Measurements from ENCODE around the gene KCMF1.

KCMF1 gene

DNA sequence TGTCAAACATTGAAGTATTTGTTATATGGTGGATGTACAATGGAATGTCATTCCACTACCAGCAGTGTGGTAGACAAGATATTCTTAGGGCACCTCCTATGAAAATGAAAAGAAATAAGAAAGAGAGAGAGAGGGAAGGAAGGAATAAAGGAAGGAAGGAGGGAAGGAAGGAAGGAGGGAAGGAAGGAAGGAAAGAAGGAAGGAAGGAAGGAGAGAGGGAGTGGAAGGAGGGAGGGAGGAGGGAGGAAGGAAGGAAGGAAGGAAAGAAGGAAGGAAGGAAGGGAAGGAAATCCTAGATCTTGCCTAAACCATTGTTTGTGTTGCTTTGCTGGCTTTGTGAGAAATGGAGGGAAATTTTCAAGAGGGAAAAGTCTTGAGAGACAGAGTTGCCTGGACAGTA is 112.1 kb downstream of the KCMF1 start:
- Histone ChIP-seq H3K27ac (replicated peaks; ENCODE audit: low read length) (no peak overlapping the region), H3K9me3 (replicated peaks in 1 of 2; ENCODE audit: control insufficient read depth in 2 of 2, insufficient read depth in 1 of 2, low read depth in 1 of 2, low read length in 2 of 2) (peaks cover 0 to 2% of the 10 kb centered on the region in 2 donors), H3K36me3 (replicated peaks in 1 of 2; ENCODE audit: control insufficient read depth in 2 of 2, insufficient read depth in 2 of 2, low read length in 2 of 2) (no peaks in the 10 kb centered on the region), H2AFZ (ENCODE audit: low read length) (no peak overlapping the region), H3K14ac (ENCODE audit: low read length) (no peak overlapping the region), H2BK15ac (ENCODE audit: low read length) (no peak overlapping the region), H4K8ac (ENCODE audit: low read depth, low read length) (no peak overlapping the region), H3K4me1 (ENCODE audit: control insufficient read depth in 2 of 2, insufficient read depth in 1 of 2, low read depth in 1 of 2, low read length in 2 of 2) (peaks cover 0 to 3% of the 10 kb centered on the region in 2 donors), H3K18ac (ENCODE audit: low read length) (no peak overlapping the region), H3K79me1 (ENCODE audit: low read depth, low read length) (no peaks in the 10 kb centered on the region), H3K4ac (ENCODE audit: low read length) (no peak overlapping the region), H2BK5ac (ENCODE audit: low read length) (no peak overlapping the region), H3K4me2 (ENCODE audit: insufficient read depth, low read length, poor library complexity, severe bottlenecking) (no peak overlapping the region), H3K9ac (ENCODE audit: low read depth, low read length, poor library complexity) (no peak overlapping the region), H2AK5ac (ENCODE audit: low read depth, low read length) (no peak overlapping the region), H2BK12ac (ENCODE audit: low read length) (no peak overlapping the region), H3K23ac (ENCODE audit: low read depth, low read length, poor library complexity) (no peak overlapping the region), H3K27me3 (ENCODE audit: control insufficient read depth in 3 of 3, insufficient read depth in 3 of 3, low read depth in 1 of 3, low read length in 3 of 3) (peaks cover 0 to 4% (median 0%) of the 10 kb centered on the region in 3 experiments), H3K4me3 (ENCODE audit: low read length in 2 of 2) (no peak overlapping the region), H4K91ac (ENCODE audit: low read depth, low read length, poor library complexity) (no peak overlapping the region), H2BK120ac (ENCODE audit: low read depth, low read length) (no peak overlapping the region)
- no peak for DNase-seq (ENCODE audit: low spot score)

DNA sequence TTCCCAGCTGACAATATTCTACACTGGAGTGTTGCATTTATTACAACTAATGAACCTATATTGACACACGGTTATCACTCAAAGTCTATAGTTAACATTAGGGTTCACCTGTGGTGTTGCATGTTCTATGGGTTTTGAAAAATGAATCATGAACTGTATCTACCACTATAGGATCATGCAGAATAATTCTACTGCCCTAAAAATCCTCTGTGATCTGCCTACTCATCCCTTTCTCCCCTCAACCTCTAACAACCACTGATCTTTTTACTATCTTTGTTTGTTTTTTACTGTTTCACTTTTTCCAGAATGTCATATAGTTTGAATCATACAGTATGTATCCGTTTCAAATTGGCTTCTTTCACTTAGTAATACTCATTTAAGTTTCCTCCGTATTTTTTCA is 114.6 kb downstream of the KCMF1 start:
- H2BK15ac ChIP-seq (ENCODE audit: low read length): no peak overlapping the region
- no peak overlapping the region for H3K18ac ChIP-seq (ENCODE audit: low read length)
- no peak overlapping the region for H3K27ac ChIP-seq (replicated peaks; ENCODE audit: low read length)
- no peak overlapping the region for H4K8ac ChIP-seq (ENCODE audit: low read depth, low read length)
- H3K4me1 ChIP-seq (ENCODE audit: control insufficient read depth in 2 of 2, insufficient read depth in 1 of 2, low read depth in 1 of 2, low read length in 2 of 2): peaks cover 0 to 3% of the 10 kb centered on the region in 2 donors
- H3K4ac ChIP-seq (ENCODE audit: low read length): no peak overlapping the region
- H2BK12ac ChIP-seq (ENCODE audit: low read length): no peak overlapping the region
- no peak overlapping the region for H2AFZ ChIP-seq (ENCODE audit: low read length)
- no peak overlapping the region for H2BK120ac ChIP-seq (ENCODE audit: low read depth, low read length)
- peaks cover 0 to 2% of the 10 kb centered on the region in 2 donors for H3K9me3 ChIP-seq (replicated peaks in 1 of 2; ENCODE audit: control insufficient read depth in 2 of 2, insufficient read depth in 1 of 2, low read depth in 1 of 2, low read length in 2 of 2)
- no peak overlapping the region for H2AK5ac ChIP-seq (ENCODE audit: low read depth, low read length)
- no peak overlapping the region for H3K23ac ChIP-seq (ENCODE audit: low read depth, low read length, poor library complexity)
- H3K27me3 ChIP-seq (ENCODE audit: control insufficient read depth in 3 of 3, insufficient read depth in 3 of 3, low read depth in 1 of 3, low read length in 3 of 3): peaks cover 0 to 10% (median 0%) of the 10 kb centered on the region in 3 experiments
- H3K79me1 ChIP-seq (ENCODE audit: low read depth, low read length): no peaks in the 10 kb centered on the region
- H2BK5ac ChIP-seq (ENCODE audit: low read length): no peak overlapping the region
- no CpG with 5 or more reads among the region's 3 CpGs for WGBS, 2 donors (ENCODE audit: extremely low coverage in 2 of 2, insufficient read length in 2 of 2, insufficient replicate concordance in 1 of 2)
- no peak for DNase-seq (ENCODE audit: low spot score)
- no peak overlapping the region for H3K4me3 ChIP-seq (ENCODE audit: low read length in 2 of 2)
- H3K36me3 ChIP-seq (replicated peaks in 1 of 2; ENCODE audit: control insufficient read depth in 2 of 2, insufficient read depth in 2 of 2, low read length in 2 of 2): no peaks in the 10 kb centered on the region
- H4K91ac ChIP-seq (ENCODE audit: low read depth, low read length, poor library complexity): no peak overlapping the region
- no peak overlapping the region for H3K9ac ChIP-seq (ENCODE audit: low read depth, low read length, poor library complexity)
- no peak overlapping the region for H3K4me2 ChIP-seq (ENCODE audit: insufficient read depth, low read length, poor library complexity, severe bottlenecking)
- H3K14ac ChIP-seq (ENCODE audit: low read length): no peak overlapping the region

DNA sequence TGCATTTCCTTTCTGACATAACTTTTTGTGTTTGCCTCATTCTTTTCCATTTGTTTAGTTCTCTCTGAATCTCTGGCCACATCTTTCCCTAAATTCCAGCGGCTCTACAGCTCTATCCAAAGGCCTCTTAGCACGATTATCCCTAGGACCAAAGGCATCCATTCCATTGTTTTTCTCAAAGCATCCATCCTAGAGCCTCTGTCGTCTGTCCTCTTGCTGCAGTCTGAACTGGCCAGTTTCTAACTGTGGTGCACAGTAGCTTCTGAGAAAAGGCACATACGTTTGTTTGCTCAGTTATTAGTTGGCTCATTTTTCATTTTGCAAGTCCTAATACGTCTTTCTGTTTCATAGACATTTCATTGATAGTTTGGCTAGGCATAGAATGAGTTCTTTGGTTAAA is 116.6 kb downstream of the KCMF1 start:
- DNase-seq (ENCODE audit: low spot score): no peak
- no peak overlapping the region for H2BK15ac ChIP-seq (ENCODE audit: low read length)
- H2BK5ac ChIP-seq (ENCODE audit: low read length): no peak overlapping the region
- H3K18ac ChIP-seq (ENCODE audit: low read length): no peak overlapping the region
- peaks cover 0 to 10% (median 0%) of the 10 kb centered on the region in 3 experiments for H3K27me3 ChIP-seq (ENCODE audit: control insufficient read depth in 3 of 3, insufficient read depth in 3 of 3, low read depth in 1 of 3, low read length in 3 of 3)
- H3K79me1 ChIP-seq (ENCODE audit: low read depth, low read length): no peaks in the 10 kb centered on the region
- H3K23ac ChIP-seq (ENCODE audit: low read depth, low read length, poor library complexity): no peak overlapping the region
- H4K91ac ChIP-seq (ENCODE audit: low read depth, low read length, poor library complexity): no peak overlapping the region
- H2BK120ac ChIP-seq (ENCODE audit: low read depth, low read length): no peak overlapping the region
- H3K4me2 ChIP-seq (ENCODE audit: insufficient read depth, low read length, poor library complexity, severe bottlenecking): no peak overlapping the region
- no peak overlapping the region for H3K4me3 ChIP-seq (ENCODE audit: low read length in 2 of 2)
- no peak overlapping the region for H2AFZ ChIP-seq (ENCODE audit: low read length)
- no peak overlapping the region for H2AK5ac ChIP-seq (ENCODE audit: low read depth, low read length)
- H2BK12ac ChIP-seq (ENCODE audit: low read length): no peak overlapping the region
- H3K9me3 ChIP-seq (replicated peaks in 1 of 2; ENCODE audit: control insufficient read depth in 2 of 2, insufficient read depth in 1 of 2, low read depth in 1 of 2, low read length in 2 of 2): peaks cover 0 to 4% of the 10 kb centered on the region in 2 donors
- H3K14ac ChIP-seq (ENCODE audit: low read length): no peak overlapping the region
- no CpG with 5 or more reads among the region's 5 CpGs for WGBS, 2 donors (ENCODE audit: extremely low coverage in 2 of 2, insufficient read length in 2 of 2, insufficient replicate concordance in 1 of 2)
- H3K9ac ChIP-seq (ENCODE audit: low read depth, low read length, poor library complexity): no peak overlapping the region
- H3K36me3 ChIP-seq (replicated peaks in 1 of 2; ENCODE audit: control insufficient read depth in 2 of 2, insufficient read depth in 2 of 2, low read length in 2 of 2): no peaks in the 10 kb centered on the region
- no peak overlapping the region for H3K27ac ChIP-seq (replicated peaks; ENCODE audit: low read length)
- H3K4me1 ChIP-seq (ENCODE audit: control insufficient read depth in 2 of 2, insufficient read depth in 1 of 2, low read depth in 1 of 2, low read length in 2 of 2): peaks cover 0 to 3% of the 10 kb centered on the region in 2 donors
- no peak overlapping the region for H4K8ac ChIP-seq (ENCODE audit: low read depth, low read length)
- no peak overlapping the region for H3K4ac ChIP-seq (ENCODE audit: low read length)

DNA sequence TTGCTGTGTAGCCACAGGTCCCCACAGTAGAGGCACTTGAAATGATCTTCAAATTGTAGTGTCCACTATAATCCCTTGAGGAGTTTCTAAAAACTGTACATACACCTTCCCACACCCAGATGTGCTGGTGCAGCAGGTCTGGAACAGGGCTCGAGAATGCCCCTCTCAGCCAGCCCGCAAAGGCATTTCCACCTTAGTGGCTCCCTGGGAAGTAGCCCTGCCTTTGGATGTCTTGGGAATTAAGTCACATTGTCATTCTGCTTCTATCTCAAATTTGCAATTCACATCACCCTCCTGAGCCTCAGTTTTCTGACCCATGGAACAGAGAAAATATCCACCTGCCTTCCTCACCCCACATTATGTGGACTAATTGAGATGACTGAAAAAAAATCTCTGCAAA is 118.0 kb downstream of the KCMF1 start:
- Histone ChIP-seq H2BK120ac (ENCODE audit: low read depth, low read length) (no peak overlapping the region), H3K36me3 (replicated peaks in 1 of 2; ENCODE audit: control insufficient read depth in 2 of 2, insufficient read depth in 2 of 2, low read length in 2 of 2) (no peaks in the 10 kb centered on the region), H3K4me3 (ENCODE audit: low read length in 2 of 2) (no peak overlapping the region), H2BK5ac (ENCODE audit: low read length) (no peak overlapping the region), H2BK12ac (ENCODE audit: low read length) (no peak overlapping the region), H3K4ac (ENCODE audit: low read length) (no peak overlapping the region), H3K79me1 (ENCODE audit: low read depth, low read length) (no peaks in the 10 kb centered on the region), H3K18ac (ENCODE audit: low read length) (no peak overlapping the region), H3K4me1 (ENCODE audit: control insufficient read depth in 2 of 2, insufficient read depth in 1 of 2, low read depth in 1 of 2, low read length in 2 of 2) (peaks cover 0 to 3% of the 10 kb centered on the region in 2 donors), H3K27ac (replicated peaks; ENCODE audit: low read length) (no peak overlapping the region), H2BK15ac (ENCODE audit: low read length) (no peak overlapping the region), H4K91ac (ENCODE audit: low read depth, low read length, poor library complexity) (no peak overlapping the region), H3K9me3 (replicated peaks in 1 of 2; ENCODE audit: control insufficient read depth in 2 of 2, insufficient read depth in 1 of 2, low read depth in 1 of 2, low read length in 2 of 2) (peaks cover 0 to 4% of the 10 kb centered on the region in 2 donors), H3K14ac (ENCODE audit: low read length) (no peak overlapping the region), H3K27me3 (ENCODE audit: control insufficient read depth in 3 of 3, insufficient read depth in 3 of 3, low read depth in 1 of 3, low read length in 3 of 3) (peaks cover 0 to 10% (median 0%) of the 10 kb centered on the region in 3 experiments), H3K9ac (ENCODE audit: low read depth, low read length, poor library complexity) (no peak overlapping the region), H2AFZ (ENCODE audit: low read length) (no peak overlapping the region), H3K4me2 (ENCODE audit: insufficient read depth, low read length, poor library complexity, severe bottlenecking) (no peak overlapping the region), H2AK5ac (ENCODE audit: low read depth, low read length) (no peak overlapping the region), H4K8ac (ENCODE audit: low read depth, low read length) (no peak overlapping the region), H3K23ac (ENCODE audit: low read depth, low read length, poor library complexity) (no peak overlapping the region)
- no CpG with 5 or more reads among the region's 2 CpGs for WGBS, 2 donors (ENCODE audit: extremely low coverage in 2 of 2, insufficient read length in 2 of 2, insufficient replicate concordance in 1 of 2)
- no peak for DNase-seq (ENCODE audit: low spot score)

Data from neuronal stem cell (in vitro differentiated cells).